ENCODE measurements around the gene DOK5.

DNA sequence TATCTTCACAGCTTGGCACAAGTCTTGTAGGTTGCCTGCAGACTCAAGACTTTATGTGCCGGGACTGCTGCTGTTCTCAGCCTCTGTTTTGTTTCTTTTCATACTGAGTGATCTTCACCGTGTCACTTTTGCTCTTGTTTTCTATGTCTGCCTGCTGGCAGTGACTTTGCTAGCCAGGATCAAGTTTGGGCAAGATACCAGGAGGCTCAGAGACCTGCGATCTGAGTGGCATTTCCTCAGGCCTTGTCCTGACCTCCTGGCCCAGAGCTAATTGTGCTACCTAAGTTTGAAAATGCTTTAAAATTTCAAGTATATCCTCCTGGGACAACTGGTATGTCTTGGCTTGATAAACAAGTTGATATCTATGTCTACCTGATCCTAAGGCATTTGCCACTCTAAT is 57.2 kb downstream of the DOK5 start:
- TF ChIP-seq RAD21 (IDR thresholded peaks at IDR 0.05; ENCODE audit: low read length) = no peak
- TF ChIP-seq POLR2A (IDR thresholded peaks at IDR 0.05; ENCODE audit: low read depth, low read length) = no peak
- no peak for TF ChIP-seq CHD1 (IDR thresholded peaks at IDR 0.05; ENCODE audit: low read depth, low read length)
- TF ChIP-seq, protein P1, sequence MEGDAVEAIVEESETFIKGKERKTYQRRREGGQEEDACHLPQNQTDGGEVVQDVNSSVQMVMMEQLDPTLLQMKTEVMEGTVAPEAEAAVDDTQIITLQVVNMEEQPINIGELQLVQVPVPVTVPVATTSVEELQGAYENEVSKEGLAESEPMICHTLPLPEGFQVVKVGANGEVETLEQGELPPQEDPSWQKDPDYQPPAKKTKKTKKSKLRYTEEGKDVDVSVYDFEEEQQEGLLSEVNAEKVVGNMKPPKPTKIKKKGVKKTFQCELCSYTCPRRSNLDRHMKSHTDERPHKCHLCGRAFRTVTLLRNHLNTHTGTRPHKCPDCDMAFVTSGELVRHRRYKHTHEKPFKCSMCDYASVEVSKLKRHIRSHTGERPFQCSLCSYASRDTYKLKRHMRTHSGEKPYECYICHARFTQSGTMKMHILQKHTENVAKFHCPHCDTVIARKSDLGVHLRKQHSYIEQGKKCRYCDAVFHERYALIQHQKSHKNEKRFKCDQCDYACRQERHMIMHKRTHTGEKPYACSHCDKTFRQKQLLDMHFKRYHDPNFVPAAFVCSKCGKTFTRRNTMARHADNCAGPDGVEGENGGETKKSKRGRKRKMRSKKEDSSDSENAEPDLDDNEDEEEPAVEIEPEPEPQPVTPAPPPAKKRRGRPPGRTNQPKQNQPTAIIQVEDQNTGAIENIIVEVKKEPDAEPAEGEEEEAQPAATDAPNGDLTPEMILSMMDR (conservative IDR thresholded peaks at IDR 0.05; ENCODE audit: low read depth, low read length) = no peak
- TF ChIP-seq MAFK (IDR thresholded peaks at IDR 0.05; ENCODE audit: low read depth, low read length) = no peak
- TF ChIP-seq, protein P2, sequence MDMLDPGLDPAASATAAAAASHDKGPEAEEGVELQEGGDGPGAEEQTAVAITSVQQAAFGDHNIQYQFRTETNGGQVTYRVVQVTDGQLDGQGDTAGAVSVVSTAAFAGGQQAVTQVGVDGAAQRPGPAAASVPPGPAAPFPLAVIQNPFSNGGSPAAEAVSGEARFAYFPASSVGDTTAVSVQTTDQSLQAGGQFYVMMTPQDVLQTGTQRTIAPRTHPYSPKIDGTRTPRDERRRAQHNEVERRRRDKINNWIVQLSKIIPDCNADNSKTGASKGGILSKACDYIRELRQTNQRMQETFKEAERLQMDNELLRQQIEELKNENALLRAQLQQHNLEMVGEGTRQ (IDR thresholded peaks at IDR 0.05; ENCODE audit: low read depth, low read length) = no peak
- no peak for TF ChIP-seq RFX5 (IDR thresholded peaks at IDR 0.05; ENCODE audit: low read depth, low read length)
- TF ChIP-seq MAZ (IDR thresholded peaks at IDR 0.05; ENCODE audit: borderline replicate concordance, low read depth, low read length) = no peak
- no peak for TF ChIP-seq CEBPB (IDR thresholded peaks at IDR 0.05; ENCODE audit: low read depth, low read length)
- no peak for TF ChIP-seq MXI1 (IDR thresholded peaks at IDR 0.05; ENCODE audit: borderline replicate concordance, low read depth, low read length)
- no peak for TF ChIP-seq NFE2L2 (IDR thresholded peaks at IDR 0.05; ENCODE audit: low read depth, low read length)
- no peak for TF ChIP-seq SMC3 (IDR thresholded peaks at IDR 0.05; ENCODE audit: low read depth, low read length)
